Measurements from ENCODE around the gene GARRE1. TPM values are rescaled to one million over a fixed set of nuclear protein-coding genes. Genes with fewer than 3 reads are reported as not detected.

GARRE1 gene
- total RNA-seq, 2 experiments from 2014 or later: 7.2 to 8.1 TPM

GRCh38 chr19:34225659-34226015 lies 28.7 kb upstream of the GARRE1 start:
- no peaks in the 10 kb centered on the region for H3K27me3 Mint-ChIP-seq
- H3K36me3 Mint-ChIP-seq (ENCODE audit: low read depth): peaks cover 58% of the 10 kb centered on the region
- ATAC-seq (peak; percentile 7), DNase-seq (no peak)
- peaks cover 33% of the 10 kb centered on the region for H3K4me1 Mint-ChIP-seq (ENCODE audit: low read depth)
- intact Hi-C loops (cut with micrococcal nuclease): loop anchor here (10.0 kb wide), 1 partner anchor 119 kb away; no protein-coding TSS in a partner anchor
- H3K9me3 Mint-ChIP-seq: no peaks in the 10 kb centered on the region
- POLR2A ChIA-PET: interaction anchor here (1.0 to 2.0 kb wide), 5 partner anchors 11 to 128 kb away, joined by 3 to 6 read pairs (median 3); no protein-coding TSS in a partner anchor
- no peak for TF ChIP-seq CTCF (IDR thresholded peaks at IDR 0.05)
- H3K4me3 Mint-ChIP-seq: no peak overlapping the region
- peak overlapping the region; percentile 60 for H3K27ac Mint-ChIP-seq
- CTCF ChIA-PET: interaction anchor here (0.7 to 1.3 kb wide), 6 partner anchors 8 to 121 kb away, joined by 3 read pairs; no protein-coding TSS in a partner anchor

- Mint-ChIP-seq H3K27me3 (no peaks in the 10 kb centered on the region), H3K36me3 (ENCODE audit: low read depth) (peaks cover 56% of the 10 kb centered on the region), H3K4me3 (no peak overlapping the region), H3K9me3 (no peaks in the 10 kb centered on the region), H3K27ac (peak overlapping the region; percentile 60), H3K4me1 (ENCODE audit: low read depth) (peaks cover 32% of the 10 kb centered on the region)
- ChIA-PET CTCF (interaction anchor here (0.7 to 1.0 kb wide), 4 partner anchors 9 to 274 kb away, joined by 3 read pairs; no protein-coding TSS in a partner anchor), POLR2A (interaction anchor here (1.0 to 2.0 kb wide), 6 partner anchors 11 to 127 kb away, joined by 3 to 6 read pairs (median 3); no protein-coding TSS in a partner anchor)
- ATAC-seq (peak; percentile 81), DNase-seq (peak; percentile 64)
- intact Hi-C loops (cut with micrococcal nuclease): loop anchor here (10.0 kb wide), 1 partner anchor 119 kb away; no protein-coding TSS in a partner anchor
- no peak for TF ChIP-seq CTCF (IDR thresholded peaks at IDR 0.05)
Measured at GRCh38 chr19:34226036-34226435, 28.3 kb upstream of the GARRE1 start.

- peaks cover 43% of the 10 kb centered on the region for H3K36me3 Mint-ChIP-seq (ENCODE audit: low read depth)
- CTCF ChIA-PET: interaction anchor here (2.0 kb wide), 1 partner anchor 118 kb away, joined by 5 read pairs; no protein-coding TSS in a partner anchor
Measured at GRCh38 chr19:34228347-34228746, 26.0 kb upstream of the GARRE1 start.

GRCh38 chr19:34228762-34229161 lies 25.6 kb upstream of the GARRE1 start:
- TF ChIP-seq CTCF (IDR thresholded peaks at IDR 0.05): no peak
- Mint-ChIP-seq H3K4me1 (ENCODE audit: low read depth) (peaks cover 48% of the 10 kb centered on the region), H3K36me3 (ENCODE audit: low read depth) (peaks cover 39% of the 10 kb centered on the region), H3K27me3 (no peaks in the 10 kb centered on the region), H3K9me3 (no peaks in the 10 kb centered on the region), H3K4me3 (no peak overlapping the region), H3K27ac (no peak overlapping the region)
- intact Hi-C loops (cut with micrococcal nuclease): loop anchor here (10.0 kb wide), 1 partner anchor 116 kb away; no protein-coding TSS in a partner anchor
- DNase-seq (no peak), ATAC-seq (no peak)
- POLR2A ChIA-PET: no interaction called here
- CTCF ChIA-PET: no interaction called here

More at GRCh38 chr19:34228347-34228746, 26.0 kb upstream of the GARRE1 start:
- POLR2A ChIA-PET: interaction anchor here (0.6 kb wide), 1 partner anchor 47 kb away, joined by 5 read pairs; no protein-coding TSS in a partner anchor
- Mint-ChIP-seq H3K9me3 (no peaks in the 10 kb centered on the region), H3K27me3 (no peaks in the 10 kb centered on the region), H3K4me1 (ENCODE audit: low read depth) (peaks cover 47% of the 10 kb centered on the region), H3K4me3 (no peak overlapping the region), H3K27ac (peak overlapping the region; percentile 9)
- ATAC-seq: no peak
- no peak for DNase-seq
- no peak for TF ChIP-seq CTCF (IDR thresholded peaks at IDR 0.05)
- intact Hi-C loops (cut with micrococcal nuclease): loop anchor here (10.0 kb wide), 1 partner anchor 116 kb away; no protein-coding TSS in a partner anchor

- intact Hi-C loops (cut with micrococcal nuclease): loop anchor here (10.0 kb wide), 1 partner anchor 115 kb away; no protein-coding TSS in a partner anchor
- H3K27ac Mint-ChIP-seq: no peak overlapping the region
- CTCF ChIA-PET: no interaction called here
- no peak for TF ChIP-seq CTCF (IDR thresholded peaks at IDR 0.05)
- no peaks in the 10 kb centered on the region for H3K27me3 Mint-ChIP-seq
- H3K36me3 Mint-ChIP-seq (ENCODE audit: low read depth): peaks cover 34% of the 10 kb centered on the region
- H3K4me3 Mint-ChIP-seq: no peak overlapping the region
- DNase-seq: no peak
- ATAC-seq: no peak
- POLR2A ChIA-PET: no interaction called here
- no peaks in the 10 kb centered on the region for H3K9me3 Mint-ChIP-seq
- peaks cover 42% of the 10 kb centered on the region for H3K4me1 Mint-ChIP-seq (ENCODE audit: low read depth)
Measured at GRCh38 chr19:34229721-34230120, 24.6 kb upstream of the GARRE1 start.
